NB4 (cell line): ENCODE results near the gene RBM26.
"Not testable (repeated sequence)": the region's sequence is repeated elsewhere in the genome, so short reads cannot be mapped to it uniquely, and the experiment has no call there.

Experiments used
- DNase-seq: peaks from one replicate; pipeline ENCODE4 v3.0.0; 2010; ENCODE audit warnings: low read depth
- H3K4me3 ChIP-seq: one replicate; pipeline ENCODE4 v1.5.1; 2011; ENCODE audit warnings: mild to moderate bottlenecking, low read depth, low read length, moderate library complexity
- MYC ChIP-seq: IDR thresholded peaks from 2 replicates; pipeline ENCODE4 v1.6.1; 2011; ENCODE audit warnings: low read depth, low read length
- POLR2A ChIP-seq: IDR thresholded peaks from 2 replicates; pipeline ENCODE4 v1.6.1; 2011; ENCODE audit warnings: mild to moderate bottlenecking; ENCODE audit not compliant: insufficient read length; ENCODE audit errors: extremely low read depth
- TF ChIP-seq, protein P1 (sequence below): IDR thresholded peaks from one replicate; pipeline ENCODE4 v1.5.1; 2012; ENCODE audit warnings: low read depth, low read length
- TF ChIP-seq, protein P2 (sequence below): IDR thresholded peaks from 2 replicates; pipeline ENCODE4 v1.6.1; 2011; ENCODE audit warnings: low read depth, low read length

RBM26 gene

DNA sequence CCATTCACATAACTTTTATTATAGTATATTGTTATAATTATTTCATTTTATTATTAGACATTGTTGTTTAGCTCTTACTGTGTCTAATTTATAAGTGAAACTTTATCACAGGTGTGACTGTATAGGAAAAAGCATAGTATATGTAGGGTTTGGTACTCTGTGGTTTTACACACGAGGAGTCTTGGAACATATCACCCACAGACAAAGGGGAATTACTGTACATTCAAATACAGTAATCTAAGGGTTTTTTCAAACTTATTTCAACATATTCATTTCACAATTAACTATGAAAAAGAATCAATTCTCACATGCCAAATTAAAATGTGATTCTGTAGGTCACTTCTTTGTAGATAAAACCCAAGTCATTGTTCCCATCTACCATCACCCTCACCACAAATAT is 46.0 kb downstream of the RBM26 start:
- TF ChIP-seq MYC (no peak), POLR2A (no peak)
- TF ChIP-seq, protein P1, sequence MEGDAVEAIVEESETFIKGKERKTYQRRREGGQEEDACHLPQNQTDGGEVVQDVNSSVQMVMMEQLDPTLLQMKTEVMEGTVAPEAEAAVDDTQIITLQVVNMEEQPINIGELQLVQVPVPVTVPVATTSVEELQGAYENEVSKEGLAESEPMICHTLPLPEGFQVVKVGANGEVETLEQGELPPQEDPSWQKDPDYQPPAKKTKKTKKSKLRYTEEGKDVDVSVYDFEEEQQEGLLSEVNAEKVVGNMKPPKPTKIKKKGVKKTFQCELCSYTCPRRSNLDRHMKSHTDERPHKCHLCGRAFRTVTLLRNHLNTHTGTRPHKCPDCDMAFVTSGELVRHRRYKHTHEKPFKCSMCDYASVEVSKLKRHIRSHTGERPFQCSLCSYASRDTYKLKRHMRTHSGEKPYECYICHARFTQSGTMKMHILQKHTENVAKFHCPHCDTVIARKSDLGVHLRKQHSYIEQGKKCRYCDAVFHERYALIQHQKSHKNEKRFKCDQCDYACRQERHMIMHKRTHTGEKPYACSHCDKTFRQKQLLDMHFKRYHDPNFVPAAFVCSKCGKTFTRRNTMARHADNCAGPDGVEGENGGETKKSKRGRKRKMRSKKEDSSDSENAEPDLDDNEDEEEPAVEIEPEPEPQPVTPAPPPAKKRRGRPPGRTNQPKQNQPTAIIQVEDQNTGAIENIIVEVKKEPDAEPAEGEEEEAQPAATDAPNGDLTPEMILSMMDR, result no peak
- TF ChIP-seq, protein P2, sequence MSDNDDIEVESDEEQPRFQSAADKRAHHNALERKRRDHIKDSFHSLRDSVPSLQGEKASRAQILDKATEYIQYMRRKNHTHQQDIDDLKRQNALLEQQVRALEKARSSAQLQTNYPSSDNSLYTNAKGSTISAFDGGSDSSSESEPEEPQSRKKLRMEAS, result no peak
- DNase-seq, result no peak
- H3K4me3 ChIP-seq, result no peak overlapping the region

DNA sequence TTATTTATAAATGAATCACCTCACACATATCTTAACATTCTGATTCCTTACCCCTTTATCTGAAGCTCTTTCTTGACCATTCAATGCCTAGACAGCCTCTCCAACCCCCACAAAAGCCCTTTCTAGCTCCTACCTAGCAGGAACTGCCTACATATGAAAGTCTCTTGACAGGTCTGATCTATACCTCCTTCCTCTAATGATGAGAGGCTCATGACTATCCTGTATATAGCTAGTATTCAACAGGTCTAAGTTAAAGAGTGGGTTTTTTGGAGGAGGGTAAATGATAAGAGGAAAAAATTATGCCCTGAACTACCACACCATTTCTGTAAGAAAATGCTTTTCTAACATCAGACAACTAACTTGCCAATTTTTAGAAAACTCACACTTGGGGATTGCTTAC is 47.0 kb downstream of the RBM26 start:
- no peak for DNase-seq
- H3K4me3 ChIP-seq, result no peak overlapping the region
- TF ChIP-seq, protein P1, result no peak
- TF ChIP-seq POLR2A, result no peak
- TF ChIP-seq, protein P2, result no peak
- TF ChIP-seq MYC, result no peak

DNA sequence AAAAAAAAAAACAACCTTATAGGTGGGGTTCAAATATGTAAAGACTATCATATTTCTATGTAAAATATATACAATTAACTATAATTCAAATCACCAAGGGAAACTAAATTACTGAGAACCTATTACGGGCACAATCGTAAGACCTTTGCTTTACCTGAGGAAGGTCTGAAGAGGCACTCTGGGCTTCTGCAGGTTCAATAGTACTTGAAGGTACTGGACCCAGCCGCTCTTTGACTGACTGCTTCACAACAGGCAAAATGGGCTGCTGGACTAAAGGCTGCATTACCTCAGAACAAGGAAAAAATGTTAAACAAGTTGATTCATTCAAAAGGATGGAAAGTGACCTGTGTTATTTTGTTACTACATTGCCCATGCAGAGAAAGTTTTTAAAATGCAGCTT is 51.8 kb downstream of the RBM26 start:
- H3K4me3 ChIP-seq, result no peak overlapping the region
- TF ChIP-seq POLR2A, result no peak
- TF ChIP-seq, protein P2, result no peak
- TF ChIP-seq, protein P1, result no peak
- no peak for TF ChIP-seq MYC
- DNase-seq, result no peak

DNA sequence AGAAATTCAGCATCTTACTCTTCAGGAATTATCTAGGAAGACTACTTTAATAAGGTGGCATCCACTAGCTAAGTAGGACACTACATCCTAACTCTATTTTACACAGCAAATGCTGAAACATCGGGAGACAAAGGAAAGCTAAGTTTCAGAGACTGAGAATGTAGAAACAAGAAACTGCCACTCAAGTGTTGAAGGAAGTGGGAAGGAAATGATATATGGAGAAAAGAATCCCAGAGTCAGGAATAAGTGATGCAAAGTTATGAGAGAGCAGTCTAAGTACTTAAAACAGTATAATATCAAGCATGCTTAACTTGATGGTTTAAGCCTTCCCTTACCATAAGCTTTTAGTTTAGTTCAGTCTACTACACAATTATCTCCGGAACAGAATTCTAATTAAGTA is 52.4 kb downstream of the RBM26 start:
- TF ChIP-seq POLR2A (no peak), MYC (no peak)
- TF ChIP-seq, protein P2, result no peak
- TF ChIP-seq, protein P1, result no peak
- no peak overlapping the region for H3K4me3 ChIP-seq
- DNase-seq, result no peak

DNA sequence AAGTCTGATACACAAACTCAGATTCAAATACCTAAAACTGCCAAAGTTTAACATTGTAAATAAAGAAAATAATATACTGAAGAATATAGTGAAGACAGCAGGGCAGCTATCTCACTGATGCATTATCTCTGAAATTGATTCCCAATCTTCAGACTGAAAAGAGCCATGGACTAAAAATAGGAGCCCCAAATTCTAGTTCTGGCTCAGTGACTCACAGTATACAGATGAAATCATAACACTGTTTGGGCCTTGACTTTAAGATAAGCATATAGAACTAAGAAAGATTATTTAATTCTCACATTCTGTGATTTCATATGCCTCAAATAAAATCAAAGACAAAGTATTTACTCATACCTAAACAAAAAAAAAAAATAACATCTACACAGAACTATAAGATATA is 53.9 kb downstream of the RBM26 start:
- no peak for DNase-seq
- no peak overlapping the region for H3K4me3 ChIP-seq
- TF ChIP-seq, protein P1, result no peak
- TF ChIP-seq POLR2A, result no peak

DNA sequence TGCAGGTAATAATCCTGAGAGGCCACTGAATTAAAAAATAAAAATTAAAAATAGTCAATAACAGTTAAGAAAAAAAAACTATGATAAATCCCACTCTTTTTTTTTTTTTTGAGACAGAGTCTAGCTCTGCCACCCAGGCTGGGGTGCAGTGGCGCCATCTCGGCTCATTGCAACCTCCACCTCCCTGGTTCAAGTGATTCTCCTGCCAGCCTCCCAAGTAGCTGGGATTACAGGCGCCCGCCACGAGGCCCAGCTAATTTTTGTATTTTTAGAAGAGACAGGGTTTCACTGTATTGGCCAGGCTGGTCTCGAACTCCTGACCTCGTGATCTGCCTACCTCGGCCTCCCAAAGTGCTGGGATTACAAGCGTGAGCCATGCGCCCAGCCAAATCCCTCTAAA is 56.4 kb downstream of the RBM26 start:
- not testable (repeated sequence) for DNase-seq, H3K4me3 ChIP-seq

DNA sequence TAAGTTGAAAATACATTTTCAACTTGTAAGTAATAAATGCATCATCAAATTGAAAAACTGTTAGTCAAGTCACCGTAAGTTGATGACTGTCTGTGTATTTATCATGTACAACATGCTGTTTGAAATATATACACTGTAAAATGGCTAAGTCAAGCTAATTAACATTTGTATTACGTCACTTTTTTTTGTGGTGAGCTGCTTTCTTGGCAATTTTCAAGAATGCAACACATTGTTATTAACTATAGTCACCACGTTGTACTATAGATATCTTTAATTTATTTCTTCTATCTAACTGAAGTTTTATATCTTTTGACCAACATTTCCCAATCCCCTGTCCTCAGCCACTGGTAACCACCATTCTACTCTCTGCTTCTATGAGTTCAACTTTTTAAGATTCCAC is 57.0 kb downstream of the RBM26 start:
- H3K4me3 ChIP-seq, result no peak overlapping the region
- DNase-seq, result peak; percentile 20
- TF ChIP-seq, protein P1, result no peak
- TF ChIP-seq POLR2A (no peak), MYC (no peak)
- TF ChIP-seq, protein P2, result no peak
